ENCODE data around the gene DLGAP4.
"Not testable (repeated sequence)": the region's sequence is repeated elsewhere in the genome, so short reads cannot be mapped to it uniquely, and the experiment has no call there.

The DLGAP4 gene

DNA sequence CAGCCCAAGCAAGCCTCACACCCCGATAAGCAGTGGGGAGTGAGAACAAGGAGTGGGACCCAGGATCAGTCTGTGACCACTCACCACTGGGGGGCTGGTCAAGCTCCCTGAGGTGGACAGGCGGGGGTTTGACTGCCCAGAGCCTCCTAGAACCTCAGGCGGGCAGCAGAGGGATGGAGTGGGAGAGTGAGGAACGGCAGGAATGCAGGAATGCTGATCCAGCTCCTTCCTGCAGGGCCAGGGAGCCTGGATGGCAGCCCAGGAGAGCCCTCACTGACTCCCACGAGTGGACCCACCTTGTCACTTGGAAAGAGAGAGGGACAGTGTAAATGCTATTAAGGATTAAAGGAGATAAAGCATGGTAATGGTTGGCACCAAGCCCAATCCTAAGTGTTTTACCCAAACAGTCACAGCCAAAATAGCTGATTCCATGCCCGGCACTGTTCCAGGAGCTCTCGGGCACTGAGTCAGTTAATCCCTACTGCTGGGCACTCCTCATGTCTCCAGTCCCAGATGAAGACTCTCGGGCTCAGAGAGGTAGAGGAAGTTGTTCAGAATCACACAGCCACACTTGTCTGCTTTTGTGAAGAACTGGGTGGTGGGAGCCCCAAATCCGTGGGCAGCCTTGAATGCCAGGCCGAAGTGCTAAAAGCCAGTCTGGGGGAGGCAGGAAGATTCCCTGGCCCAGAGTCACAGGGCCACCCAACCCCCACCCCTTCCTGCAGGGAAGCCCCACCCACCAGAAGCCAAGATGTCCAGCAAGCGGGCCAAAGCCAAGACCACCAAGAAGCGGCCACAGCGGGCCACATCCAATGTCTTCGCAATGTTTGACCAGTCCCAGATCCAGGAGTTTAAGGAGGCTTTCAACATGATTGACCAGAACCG, 238.2 kb downstream of the DLGAP4 start:
- no peak for DNase-seq

DNA sequence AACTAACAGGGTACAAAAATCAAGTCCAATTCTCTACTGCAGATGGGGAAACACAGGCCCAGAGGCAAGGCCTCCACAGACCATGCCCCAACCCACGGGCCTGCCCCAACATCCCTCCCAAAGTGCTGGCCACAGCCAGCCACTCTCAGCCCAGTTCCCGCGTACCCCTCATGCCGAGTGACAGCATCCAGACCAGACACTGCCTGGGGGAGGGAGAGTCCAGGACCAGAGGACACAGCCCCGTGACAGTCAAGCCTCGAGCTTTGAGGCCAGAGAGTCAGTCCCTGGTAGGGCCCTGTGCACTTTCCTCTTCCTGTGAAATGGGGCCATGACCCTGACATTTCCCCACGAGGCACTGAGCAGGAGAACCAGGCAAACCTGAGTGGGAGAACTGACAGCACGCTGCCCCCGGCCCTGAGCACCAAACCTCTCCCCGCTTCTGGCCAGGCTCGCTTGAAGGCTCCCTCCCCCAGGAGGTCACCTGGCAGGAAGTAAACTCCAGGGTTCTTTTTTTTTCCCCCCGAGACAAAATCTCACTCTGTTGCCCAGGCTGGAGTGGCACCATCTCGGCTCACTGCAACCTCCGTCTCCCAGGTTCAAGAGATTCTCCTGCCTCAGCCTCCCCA, 240.1 kb downstream of the DLGAP4 start:
- DNase-seq, result no peak

DNA sequence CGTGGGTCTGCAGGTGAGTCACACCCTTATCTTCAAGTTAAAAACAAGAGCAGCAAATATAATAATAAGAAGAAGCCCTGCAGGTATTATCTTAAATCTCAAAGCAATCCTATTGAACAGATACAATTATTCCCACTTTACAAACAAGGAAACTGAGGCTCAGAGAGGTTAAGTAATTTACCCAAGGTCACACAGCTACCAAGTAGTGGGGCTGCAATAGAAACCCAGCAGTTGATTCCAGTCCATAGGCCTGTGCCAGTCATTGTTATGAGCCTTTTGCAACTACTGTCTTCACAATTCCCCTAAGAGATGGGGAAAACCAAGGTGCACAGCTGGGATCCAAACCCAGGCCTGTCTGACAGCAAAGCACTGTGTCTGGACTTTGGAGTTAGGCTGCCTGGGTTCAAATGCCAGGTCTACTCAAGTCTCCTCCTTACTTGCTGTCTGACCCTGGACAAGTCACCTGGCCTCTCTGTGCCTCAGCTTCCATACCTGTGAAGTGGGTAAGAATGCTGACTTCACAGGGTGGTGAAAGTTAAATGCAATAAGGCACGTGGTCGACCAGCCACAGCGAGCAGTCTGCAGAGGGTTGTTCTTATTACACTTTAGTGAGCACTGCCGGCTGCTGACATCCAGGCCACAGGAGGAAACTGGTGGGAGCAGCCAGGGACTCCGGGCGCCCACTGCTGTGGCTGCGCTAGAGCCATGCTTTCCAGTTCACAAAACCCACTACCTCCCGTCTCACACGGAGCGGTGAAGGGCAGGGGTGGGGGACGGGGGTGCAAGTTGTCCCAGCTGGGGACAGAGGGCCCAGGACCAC, 241.3 kb downstream of the DLGAP4 start:
- no peak for DNase-seq

DNA sequence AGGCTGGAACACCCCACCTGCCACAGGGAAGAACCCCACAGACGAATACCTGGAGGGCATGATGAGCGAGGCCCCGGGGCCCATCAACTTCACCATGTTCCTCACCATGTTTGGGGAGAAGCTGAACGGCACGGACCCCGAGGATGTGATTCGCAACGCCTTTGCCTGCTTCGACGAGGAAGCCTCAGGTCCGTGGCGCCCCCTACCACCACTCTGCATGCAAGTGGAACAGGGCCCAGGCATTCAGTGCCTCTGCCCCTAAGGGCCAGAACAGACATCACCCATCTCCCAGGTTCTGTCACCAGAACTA, 241.8 kb downstream of the DLGAP4 start:
- DNase-seq, result no peak

DNA sequence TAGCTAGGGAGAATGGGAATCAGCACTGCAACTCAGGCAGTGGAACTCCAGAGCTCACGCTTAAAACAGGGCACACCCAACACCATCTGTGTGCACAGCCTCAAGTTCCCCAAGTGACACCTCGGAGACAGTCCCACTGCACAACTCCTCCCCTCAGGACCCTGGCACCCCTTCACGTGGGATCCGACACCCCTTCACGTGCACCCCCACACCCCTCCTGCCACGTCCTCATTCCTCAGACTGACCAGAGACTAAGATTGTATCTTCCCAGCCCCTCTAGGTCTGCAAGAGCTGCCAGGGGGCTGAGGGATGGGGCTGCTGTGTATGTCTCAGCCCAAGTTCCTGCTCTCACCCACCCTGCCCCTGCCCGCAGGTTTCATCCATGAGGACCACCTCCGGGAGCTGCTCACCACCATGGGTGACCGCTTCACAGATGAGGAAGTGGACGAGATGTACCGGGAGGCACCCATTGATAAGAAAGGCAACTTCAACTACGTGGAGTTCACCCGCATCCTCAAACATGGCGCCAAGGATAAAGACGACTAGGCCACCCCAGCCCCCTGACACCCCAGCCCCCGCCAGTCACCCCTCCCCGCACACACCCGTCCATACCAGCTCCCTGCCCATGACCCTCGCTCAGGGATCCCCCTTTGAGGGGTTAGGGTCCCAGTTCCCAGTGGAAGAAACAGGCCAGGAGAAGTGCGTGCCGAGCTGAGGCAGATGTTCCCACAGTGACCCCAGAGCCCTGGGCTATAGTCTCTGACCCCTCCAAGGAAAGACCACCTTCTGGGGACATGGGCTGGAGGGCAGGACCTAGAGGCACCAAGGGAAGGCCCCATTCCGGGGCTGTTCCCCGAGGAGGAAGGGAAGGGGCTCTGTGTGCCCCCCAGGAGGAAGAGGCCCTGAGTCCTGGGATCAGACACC, 242.8 kb downstream of the DLGAP4 start:
- DNase-seq, result no peak

DNA sequence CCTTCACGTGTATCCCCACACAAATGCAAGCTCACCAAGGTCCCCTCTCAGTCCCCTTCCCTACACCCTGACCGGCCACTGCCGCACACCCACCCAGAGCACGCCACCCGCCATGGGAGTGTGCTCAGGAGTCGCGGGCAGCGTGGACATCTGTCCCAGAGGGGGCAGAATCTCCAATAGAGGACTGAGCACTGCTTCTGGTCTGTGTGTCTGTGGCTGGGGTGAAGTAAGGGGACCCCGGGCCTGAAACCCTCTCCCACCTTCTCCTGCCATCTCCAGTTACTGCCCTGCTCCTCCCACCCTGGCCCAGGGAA, 243.4 kb downstream of the DLGAP4 start:
- DNase-seq, result no peak

DNA sequence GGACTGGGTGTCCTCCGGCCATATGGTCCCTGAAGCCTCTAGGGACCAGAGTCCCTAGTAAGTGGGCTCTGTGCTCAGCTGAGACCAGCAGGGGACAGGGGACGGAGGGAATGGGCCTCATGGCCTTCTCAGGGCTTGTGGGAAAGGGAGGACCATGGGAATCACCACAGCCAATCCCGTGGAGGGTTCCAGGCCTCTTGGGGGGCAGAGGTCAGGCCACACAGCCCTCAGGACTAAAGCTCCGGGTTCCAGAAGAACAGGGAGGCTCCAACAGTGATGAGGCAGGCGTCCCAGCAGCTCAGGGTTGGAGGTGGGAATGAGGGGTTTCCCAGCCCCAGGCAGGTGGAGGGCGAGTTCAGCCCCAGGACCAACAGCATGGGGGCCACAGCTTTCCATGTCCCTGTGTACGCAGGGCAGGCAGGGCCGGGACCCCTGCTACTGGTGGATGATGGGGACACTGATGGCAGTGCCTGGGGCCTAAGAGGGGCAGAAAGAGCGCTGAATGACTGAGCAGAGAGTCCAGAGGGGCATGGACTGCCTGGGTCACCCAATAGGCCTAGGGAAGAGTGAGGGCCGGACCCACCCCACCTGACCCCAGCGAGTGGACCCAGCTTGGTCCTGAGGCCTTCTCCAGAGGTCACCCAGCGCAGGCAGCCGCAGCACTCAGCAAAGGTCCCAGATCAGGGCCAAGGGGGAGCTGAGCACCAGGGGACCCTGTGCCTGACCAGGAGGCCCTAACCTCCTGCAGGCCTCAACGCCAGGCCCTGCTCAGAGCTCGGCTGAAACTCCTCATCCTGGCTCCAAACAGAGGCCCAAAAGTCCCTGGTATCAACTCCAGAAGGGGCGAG, 244.0 kb downstream of the DLGAP4 start:
- no peak for DNase-seq

DNA sequence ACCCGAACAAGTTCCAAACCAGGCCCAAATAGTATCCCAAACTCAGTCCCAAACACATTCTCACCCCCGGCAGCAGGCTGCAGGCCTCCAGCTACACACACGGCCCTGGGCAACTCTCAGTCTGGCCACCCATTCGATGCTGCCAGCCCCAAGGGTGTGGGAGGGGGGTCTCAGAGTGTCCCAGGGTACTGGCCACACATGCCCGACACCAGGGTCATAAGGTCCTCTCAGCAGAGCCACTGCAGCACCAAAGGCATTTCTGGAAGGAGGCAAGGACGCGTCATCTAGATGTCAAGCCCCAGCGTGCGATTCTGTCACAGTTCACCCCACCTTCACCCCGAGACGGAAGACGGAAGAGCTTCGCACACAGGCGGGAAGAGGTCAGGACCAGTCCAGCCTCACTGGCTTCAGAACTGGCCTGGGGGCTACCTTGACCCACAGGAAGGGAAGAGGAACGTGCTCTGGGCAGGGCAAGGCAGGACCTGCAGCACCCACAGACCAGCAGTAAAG, 244.7 kb downstream of the DLGAP4 start:
- DNase-seq, result no peak

DNA sequence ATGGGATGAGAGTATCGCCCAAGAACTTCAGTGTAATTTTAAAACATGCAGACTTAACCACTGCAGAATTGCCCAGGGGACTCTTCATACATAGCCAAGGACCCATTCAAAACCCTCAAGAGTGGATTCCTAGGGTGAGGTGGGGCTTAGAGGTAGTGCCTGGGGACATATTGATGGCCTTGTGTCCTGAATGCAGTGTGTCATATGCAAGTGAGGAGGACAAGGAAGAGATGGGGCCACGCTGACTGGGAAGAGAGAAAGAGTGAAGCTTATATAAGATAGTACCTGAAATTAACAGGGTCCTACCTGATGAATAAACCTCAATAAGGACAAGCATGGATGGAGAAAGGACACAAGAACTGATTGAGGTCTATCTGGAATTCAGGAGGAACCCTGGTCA, 249.1 kb downstream of the DLGAP4 start:
- DNase-seq, result no peak

DNA sequence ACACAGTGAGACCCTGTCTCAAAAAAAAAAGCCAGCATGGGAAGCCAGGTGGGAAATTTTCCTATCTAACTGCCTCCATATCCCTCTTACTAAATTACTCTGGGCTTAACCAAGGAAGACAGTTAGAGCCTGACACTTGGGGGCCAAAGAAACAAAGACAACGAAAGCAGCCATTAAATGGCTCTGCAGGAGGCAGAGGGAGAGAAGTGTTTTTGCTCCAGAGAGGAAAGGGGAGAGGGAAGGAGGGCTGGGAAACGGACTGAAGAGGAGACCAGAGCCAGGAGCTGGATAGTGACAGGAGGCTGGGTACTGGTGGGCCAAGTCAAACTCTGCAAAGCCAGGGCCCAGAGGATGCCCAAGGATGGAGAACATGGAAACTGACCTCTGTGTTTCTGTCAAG, 256.6 kb downstream of the DLGAP4 start:
- DNase-seq, result no peak

DNA sequence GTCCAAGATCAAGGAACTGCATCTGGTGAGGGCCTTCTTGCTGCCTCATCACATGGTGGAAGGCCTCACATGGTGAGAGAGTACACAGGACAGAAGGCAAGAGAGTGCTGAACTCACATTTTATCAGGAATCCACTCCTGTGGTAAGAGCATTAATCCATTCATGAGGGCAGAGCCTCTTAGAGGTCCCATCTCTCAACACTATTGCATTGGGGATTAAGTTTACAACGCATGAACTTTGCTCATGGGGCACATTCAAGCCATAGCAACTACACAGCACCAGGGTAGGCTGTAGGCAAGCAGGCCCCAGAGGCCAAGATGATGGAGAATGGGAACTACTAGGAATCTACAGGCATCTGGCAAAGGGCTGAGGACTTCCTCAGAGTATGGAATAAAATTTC, 257.2 kb downstream of the DLGAP4 start:
- no peak for DNase-seq

DNA sequence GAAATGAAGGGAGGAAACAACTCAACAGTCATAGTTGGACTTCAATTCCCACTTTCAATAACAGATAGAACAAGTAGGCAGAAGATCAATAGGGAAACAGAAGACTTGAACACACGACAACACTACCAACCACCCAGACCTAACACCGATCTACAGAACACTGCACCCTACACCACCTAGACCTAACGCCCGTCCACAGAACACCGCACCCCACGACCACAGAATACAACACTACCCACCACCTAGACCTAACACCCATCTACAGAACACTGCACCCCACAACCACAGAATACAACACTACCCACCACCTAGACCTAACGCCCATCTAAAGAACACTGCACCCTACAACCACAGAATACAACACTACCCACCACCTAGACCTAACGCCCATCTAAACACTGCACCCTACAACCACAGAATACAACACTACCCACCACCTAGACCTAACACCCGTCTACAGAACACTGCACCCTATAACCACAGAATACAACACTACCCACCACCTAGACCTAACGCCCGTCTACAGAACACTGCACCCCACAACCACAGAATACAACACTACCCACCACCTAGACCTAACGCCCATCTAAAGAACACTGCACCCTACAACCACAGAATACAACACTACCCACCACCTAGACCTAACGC, 258.1 kb downstream of the DLGAP4 start:
- not testable (repeated sequence) for DNase-seq

DNA sequence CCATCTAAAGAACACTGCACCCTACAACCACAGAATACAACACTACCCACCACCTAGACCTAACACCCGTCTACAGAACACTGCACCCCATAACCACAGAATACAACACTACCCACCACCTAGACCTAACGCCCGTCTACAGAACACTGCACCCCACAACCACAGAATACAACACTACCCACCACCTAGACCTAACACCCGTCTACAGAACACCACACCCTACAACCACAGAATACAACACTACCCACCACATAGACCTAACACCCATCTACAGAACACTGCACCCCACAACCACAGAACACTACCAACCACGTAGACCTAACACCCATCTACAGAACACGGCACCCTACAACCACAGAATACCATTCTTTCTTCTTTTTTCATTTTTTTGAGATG, 258.6 kb downstream of the DLGAP4 start:
- DNase-seq, result not testable (repeated sequence)

DNA sequence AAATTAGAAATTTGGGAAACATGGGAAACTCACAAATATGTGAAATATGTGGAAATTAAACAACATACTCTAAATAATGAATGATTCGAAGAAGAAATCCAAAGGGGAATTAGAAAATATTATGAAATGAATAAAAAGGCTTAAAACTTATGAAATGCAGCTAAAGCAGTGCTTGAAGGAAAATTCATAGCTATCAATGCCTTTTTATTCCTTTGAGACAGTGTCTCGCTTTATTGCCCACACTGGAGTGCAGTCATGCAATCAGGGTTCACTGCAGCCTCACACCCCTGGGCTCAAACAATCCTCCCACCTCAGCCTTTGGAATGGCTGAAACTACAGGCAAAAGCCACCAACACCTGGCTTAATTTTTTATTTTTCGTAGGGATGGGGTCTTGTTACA, 259.4 kb downstream of the DLGAP4 start:
- DNase-seq, result no peak

DNA sequence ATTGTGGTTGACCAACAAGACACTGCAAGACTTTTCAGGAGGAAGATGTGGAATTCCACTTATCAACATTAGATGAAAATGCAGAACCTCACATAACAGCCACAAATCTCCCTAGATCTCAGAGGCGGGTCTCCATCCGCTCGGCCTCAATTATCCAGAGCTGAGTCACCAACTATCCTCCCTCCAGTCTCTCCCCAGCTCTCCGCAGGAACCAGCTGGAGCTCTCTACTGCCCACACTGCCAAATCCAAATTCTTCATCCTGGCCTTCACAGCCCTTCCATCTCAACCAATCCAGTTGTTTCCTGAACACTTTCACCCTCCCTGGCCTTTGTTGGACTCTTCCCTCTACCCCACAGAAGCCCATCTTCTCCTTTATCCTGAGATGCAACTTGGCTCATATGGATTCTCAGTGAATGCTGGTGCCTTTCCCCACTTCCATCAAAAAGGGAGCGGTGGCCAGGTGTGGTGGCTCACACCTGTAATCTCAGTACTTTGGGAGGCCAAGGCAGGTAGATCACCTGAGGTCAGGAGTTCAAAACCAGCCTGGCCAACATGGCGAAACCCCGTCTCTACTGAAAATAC, 263.8 kb downstream of the DLGAP4 start:
- DNase-seq, result no peak

DNA sequence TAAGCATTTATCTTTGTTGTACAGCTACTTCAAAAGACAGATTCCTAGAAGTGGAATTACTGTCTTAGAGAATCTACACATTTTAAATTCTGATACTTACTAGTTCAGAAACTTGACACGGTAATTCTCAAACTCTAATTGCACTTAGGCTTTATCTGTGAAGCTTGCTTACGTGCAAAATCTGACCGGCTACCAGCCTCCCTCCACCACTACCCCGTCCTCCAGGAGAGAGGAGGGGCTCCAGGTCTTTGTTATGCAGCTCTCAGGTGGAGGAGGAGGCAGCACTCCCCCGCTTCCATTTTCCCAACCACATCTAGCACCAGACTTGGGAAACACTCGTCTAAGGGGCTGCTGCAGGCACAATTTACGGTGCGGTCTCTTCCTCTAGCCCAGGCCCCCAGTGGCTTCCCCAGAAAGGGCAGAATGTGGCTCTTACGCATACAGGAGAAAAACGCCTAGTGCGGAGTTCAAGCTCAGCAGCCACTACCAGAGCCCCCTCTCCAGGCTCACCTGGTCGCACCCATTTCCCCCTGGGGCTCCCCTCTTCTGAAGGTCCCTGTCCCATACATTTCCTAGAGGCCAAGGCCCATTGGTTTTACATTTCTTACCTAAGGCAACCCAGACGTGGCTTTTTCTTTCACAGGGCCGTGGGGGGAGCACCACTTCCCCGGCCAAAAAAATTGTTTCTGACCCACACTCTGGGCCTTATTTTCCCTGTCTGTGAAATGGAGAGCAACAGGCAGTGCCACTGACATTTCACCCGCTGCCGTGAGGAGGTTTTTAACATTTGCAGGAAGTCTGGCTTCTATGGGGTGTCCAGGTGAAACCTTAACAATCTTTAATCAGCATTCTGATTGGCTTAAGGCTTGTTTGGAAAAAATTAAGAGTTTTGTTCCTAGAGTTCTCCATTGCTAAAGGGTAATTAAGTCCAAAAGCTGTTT, 265.7 kb downstream of the DLGAP4 start:
- DNase-seq, result no peak

DNA sequence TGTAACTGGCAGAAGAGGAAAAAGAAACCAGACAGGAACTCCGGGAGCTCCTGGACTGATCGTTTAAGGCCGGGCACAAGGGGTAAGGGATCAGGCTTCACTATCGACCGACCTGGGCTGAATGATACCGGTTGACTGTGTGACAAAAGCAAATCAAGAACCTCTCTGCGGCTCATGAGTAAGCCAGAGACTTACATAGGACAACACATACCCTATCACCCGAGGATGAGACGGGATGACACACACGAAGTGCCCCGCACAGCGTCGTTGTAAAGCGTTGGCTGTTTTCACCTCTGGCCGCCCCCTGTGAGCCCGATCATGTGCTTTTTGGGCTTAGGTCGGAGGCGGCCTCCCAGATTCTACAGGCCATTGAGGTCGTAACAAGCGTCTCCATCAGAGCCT, 266.6 kb downstream of the DLGAP4 start:
- peak; percentile 10 for DNase-seq

DNA sequence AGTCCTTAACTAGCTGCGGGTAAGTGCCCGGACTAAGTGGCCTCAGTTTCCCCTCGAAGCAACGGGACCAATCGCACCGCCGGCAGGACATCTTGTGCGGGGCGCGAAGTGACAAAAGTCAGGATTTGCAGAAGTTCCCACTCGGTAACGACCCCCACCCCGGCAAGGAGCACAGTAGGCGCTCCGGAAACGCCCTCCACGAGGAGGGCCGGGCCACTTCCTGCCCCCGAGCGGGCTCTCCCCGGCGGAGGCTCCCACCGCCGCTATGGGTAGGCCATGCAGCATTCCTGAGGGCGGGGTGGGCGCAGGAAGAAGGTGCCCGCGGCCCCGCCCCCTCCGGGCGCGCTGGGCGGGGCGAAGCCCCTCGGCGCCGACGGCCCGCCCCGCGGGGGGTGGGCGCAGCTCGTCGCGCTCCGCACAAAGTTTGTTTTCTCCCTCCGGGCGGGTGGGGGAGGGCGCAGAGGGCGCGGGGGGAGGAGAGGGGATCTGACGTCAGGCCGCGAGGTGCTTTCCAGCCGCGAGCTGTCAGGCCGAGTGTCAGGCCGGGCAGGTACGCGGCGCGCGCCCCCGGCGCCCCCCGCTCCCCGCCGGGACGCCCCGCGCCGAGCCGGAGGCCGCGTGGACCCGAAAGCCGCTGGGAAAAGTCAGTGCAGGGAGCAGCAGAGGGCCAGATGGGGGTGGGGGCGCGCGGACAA, 267.1 kb downstream of the DLGAP4 start, which contains the start of gene TGIF2:
TGIF2 (plus strand) TSS at position 495 of the 695 bp plus-strand sequence. CDS start 5,178 bp downstream, outside the sequence.
- no peak for DNase-seq

All from DMS153 (cell line).